NAMALWA (cell line): ENCODE results near the gene CACNA1I.
A peak's percentile ranks its signal among the peaks of the same experiment; 100 is the strongest.

ENCODE experiments used
- DNase-seq: peaks from one replicate; pipeline ENCODE4 v3.0.0-alpha.2; 2015; ENCODE audit warnings: low spot score

The CACNA1I gene

DNA sequence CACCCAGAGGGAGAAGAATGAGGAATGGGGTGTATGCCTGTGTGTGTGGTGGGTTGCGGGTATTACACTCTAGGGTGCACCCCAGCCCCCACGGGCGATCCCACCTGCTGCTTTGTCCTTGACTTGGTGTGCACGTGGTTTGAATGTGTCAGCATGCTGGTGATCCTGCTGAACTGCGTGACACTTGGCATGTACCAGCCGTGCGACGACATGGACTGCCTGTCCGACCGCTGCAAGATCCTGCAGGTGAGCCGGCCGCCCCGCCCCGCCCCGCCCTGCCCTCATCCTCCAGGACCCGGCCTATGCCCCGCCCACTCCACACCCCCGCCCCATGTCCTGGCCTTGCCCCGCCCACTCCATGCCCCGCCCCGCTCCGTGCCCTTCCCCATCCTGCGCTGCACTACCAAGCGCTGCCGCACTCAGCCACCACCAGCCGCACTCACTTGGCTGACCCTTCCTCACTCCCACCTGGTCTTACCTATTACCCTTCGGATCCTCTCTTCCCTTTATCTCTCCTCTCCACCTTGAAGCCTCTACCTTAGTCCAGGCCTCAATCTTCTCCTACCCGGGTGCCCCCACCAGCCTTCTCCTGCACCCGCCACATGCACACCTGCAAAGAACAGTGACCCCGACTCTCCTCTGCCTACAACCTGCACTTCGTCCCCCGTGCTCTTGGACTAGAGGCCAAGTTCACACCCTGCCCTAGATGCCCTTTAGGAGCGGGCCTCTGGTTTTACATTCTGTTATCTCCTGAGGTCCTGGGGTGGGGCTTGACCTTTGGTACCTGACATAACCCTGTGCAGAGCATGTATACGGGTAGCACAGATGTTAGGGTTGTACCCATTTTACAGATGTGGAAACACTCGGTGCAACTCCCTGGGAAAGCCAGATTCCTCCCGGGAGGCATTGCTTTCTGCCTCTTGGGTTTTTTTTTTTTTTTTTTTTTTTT lies 27.7 kb downstream of the CACNA1I start:
- DNase-seq: peak; percentile 31

DNA sequence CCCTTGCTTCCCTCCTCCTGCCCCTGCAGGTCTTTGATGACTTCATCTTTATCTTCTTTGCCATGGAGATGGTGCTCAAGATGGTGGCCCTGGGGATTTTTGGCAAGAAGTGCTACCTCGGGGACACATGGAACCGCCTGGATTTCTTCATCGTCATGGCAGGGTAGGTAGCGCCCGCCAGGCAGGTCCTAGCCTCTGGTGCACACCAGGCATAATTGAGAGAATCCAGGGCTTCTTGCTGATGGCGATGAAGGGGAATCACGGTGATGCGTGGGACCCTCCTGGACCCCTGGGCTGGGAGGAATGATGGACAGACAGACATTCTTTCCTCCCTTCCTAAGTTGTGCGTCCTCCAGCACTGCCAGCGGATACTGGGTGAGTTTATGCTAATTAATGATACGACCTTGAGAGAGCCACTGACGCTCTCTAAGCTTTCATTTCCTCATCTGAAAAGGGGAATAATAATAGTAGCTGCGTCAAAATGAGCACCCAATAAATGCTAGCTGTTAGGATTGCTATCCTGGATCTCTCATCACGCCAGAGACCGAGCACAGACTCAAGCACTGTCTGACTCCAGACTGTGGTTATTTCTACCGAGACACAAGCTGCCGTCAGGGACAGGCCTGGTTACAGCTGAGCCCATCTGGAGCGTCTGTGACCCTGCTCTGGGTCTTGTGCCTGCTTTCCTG lies 30.1 kb downstream of the CACNA1I start:
- DNase-seq: no peak

DNA sequence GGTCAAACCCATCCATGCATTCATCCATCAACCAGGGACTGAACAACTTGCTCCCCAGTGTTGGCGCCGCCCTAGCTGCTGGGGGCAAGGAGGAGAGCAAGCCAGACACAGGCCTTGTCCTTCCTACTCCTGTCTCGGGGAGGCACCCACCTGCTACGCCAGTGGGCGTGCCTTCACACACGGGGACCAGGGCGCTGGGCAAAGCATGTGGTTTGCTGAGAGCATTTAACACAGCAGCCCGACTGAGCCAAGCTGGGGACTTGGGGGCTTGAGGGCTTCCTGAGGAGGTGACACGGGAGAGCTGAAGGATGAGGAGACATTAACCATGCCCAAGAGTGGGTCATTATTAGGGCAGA lies 30.6 kb downstream of the CACNA1I start:
- peak; percentile 31 for DNase-seq

DNA sequence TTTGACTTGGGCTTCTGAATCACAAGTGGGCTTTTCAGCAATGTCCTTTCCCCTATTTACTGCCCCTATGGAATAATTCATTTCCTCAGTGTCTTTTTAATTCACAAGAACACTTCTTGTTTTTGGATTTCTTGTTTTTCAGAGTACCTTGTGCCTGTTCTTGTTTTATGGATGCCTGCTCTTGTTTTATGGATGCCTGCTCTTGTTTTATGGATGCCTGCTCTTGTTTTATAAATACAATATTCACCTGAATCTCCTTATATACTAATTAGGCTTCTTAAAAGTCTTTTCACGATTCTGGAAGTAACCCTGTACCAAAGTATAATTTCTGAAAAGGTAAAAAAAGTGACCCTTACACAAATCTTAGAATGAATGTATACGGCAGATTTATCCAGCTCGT lies 32.8 kb downstream of the CACNA1I start:
- DNase-seq: no peak

DNA sequence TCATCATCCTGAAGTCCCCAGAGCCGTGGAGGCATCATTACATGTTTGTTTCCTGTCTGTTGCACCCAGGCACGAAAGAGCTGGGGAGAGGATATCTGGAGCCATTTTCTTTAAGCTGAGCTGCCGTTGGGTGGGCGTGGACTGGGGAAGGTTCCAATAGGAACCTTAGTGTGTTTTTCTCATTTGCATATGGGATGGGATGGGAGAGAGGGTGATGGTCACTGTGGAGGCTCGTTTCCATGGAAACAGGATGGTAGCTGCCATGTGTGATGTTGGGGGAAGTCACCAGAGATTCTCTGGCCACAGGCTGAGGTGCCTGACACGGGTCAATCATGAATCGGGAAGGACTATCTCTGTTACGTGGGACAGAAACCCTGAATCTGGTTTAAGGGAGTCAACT lies 39.7 kb downstream of the CACNA1I start:
- no peak for DNase-seq

GRCh38 chr22:39610766-39611165 lies 40.2 kb downstream of the CACNA1I start:
- no peak for DNase-seq

DNA sequence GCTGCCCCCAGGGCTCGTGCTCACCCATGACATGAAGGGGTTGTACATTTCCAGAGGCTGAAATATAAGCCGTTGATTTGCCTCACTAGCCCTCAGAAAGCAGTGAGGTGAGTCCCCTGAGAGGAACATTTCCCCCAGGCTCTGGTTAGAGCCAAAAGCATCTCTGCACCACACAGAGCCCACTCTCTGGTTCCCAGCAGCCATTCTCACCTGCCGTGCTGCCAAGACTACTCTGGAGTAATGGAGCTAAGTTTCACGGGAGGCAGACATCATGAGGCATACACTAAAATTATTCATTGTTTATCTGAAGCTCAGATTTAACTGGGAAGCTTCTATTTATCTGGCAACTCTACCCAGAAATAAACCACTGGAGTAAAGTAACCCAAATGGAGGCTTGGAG lies 40.8 kb downstream of the CACNA1I start:
- no peak for DNase-seq

- DNase-seq: no peak
These were observed 42.4 kb downstream of the CACNA1I start for GRCh38 chr22:39612811-39613548.

DNA sequence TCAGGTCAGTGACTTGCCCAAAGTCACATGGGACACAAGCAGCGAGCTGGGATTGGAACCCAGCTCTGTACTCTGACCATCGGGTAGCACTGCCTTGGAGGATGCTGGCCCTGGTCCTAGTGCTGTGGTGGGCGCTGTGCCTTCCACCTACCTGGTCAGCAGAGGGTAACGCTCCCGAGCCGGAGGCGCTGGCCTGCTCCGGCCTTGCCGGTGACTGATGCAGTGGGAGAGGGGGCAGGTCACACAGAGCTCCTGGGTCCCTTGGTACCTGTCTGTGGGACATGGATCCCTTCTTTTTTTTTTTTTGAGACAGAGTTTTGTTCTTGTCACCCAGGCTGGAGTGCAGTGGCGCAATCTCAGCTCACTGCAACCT lies 43.0 kb downstream of the CACNA1I start:
- DNase-seq: no peak

GRCh38 chr22:39614442-39614841 lies 43.9 kb downstream of the CACNA1I start:
- DNase-seq: no peak

- no peak for DNase-seq
These were observed 45.5 kb downstream of the CACNA1I start for GRCh38 chr22:39616051-39616450.

DNA sequence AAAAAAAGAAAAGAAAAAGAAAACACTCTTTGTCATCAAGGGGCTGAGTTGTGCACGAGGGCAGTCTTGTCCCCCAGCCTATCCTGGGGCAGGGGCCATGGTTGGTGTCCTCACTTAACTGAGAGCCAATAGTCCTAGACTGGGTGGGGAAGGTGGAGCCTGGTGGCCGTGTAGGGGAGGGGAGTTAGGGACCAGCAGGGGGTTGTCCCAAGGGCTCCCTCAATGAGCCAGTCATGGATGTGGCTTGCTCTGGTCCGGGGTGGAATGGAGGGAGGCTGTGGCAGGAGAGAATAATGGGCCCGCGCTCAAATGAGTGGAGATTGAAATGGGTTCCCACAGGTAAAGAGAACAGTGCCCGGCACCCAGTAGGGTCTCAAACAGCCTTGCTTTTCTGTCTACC lies 46.2 kb downstream of the CACNA1I start:
- no peak for DNase-seq

DNA sequence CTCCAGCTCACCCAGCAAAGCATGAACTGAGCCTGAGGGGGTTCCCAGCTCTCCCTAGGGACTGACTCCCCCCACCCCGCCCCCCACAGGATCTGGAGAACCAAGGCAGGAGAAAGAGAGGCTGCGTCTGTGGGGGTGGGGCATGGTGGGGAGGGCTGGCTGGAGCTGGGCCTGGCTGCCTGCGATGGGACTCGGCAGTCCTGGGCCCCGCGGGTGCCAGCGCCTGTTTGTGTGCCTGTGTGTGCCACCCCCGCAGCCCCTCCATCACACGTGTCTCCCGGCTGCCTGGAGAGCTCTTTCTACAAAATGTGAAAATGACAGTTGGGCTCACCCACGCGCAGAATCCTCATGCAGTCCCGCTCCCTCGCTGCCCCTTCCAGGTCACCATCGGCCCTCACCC lies 46.8 kb downstream of the CACNA1I start:
- DNase-seq: no peak

GRCh38 chr22:39617970-39618757 lies 47.6 kb downstream of the CACNA1I start:
- DNase-seq: no peak

DNA sequence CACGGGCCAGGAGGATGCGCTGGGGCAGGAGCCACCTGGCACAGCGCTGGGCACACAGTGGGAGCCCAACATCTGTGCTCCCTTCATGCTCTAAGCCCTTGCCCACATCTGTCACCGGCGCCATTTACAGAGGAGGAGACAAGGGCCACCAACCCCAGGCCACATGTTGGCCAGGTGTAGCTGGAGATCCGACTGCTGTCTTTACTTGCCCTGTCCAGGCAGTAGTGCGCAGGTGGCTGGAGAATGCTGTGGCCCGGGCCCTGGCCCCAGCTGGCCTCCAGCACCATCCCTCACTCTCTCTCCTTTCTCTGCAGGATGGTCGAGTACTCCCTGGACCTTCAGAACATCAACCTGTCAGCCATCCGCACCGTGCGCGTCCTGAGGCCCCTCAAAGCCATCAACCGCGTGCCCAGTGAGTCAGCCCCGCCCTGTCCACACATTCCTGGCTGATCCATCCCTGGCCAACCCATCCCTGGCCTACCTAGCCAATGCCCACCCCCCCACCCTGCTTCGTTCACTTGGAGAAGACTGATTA lies 48.5 kb downstream of the CACNA1I start:
- no peak for DNase-seq

DNA sequence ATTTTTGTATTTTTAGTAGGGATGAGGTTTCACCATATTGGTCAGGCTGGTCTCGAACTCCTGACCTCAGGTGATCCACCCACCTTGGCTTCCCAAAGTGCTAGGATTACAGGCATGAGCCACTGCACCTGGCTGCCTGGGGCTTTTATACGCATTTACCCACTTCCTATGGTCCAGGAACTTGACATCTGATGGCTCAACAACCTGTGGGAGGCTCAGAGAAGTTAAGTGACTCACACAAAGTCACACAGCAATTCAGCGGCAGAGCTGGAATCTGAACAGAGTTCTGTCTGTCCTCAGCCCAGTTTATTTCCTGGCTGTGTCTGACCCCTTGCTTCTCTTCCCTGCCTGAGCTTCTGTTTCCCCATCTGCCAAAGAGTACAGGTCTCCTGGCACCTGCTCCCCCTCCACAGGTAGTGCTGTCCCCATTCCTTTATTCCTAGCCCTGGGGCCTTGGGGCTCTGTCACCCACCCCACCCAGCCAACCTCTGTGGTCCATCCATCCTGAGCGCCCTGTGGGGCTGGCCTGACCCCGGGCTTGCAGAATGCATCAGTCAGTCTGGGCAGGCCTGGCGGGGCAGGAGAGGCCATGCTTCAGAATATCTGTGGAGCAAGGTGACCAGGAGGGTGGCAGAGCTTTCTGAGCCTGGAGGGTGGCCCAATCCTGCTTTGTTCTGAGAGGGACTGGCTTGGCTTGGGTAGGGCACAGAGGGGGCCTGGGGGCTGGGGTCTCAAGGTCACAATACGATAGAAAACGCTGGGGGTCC lies 50.6 kb downstream of the CACNA1I start:
- no peak for DNase-seq

- no peak for DNase-seq
These were observed 51.3 kb downstream of the CACNA1I start for GRCh38 chr22:39621826-39622225.

- peak; percentile 55 for DNase-seq
These were observed 52.4 kb downstream of the CACNA1I start for GRCh38 chr22:39622881-39623367.

- DNase-seq: no peak
These were observed 53.3 kb downstream of the CACNA1I start for GRCh38 chr22:39623603-39624500.

DNA sequence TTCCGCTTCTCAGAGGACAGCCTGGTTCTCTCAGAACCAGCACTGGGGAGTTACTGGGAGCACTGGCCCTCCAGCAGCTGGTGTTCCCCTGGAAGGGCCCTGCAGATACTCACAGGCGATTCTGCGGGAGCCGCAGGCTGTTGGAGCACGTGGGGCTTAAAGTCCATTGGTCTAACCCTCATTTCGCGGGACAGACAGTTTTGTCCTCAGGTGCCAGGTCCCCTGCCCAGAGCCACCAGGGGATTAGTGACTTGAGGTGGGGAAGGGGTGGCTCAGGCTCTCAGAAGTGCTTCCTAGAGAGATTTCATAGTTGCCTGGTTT lies 53.9 kb downstream of the CACNA1I start:
- no peak for DNase-seq
